D721Med (cell line): ENCODE measurements around the gene GP9.

Experiments
- DNase-seq: peaks from one replicate; pipeline ENCODE4 v3.0.0; 2011; ENCODE audit warnings: low spot score; ENCODE audit not compliant: insufficient read length
- FAIRE-seq: peaks from 2 replicates; lab custom pipeline; 2011; peaks lifted over from hg19 to GRCh38; lab: Jason Lieb, UNC
- TF ChIP-seq, protein P1 (sequence below): IDR thresholded peaks from 2 replicates; pipeline ENCODE4 v1.5.1; 2012; ENCODE audit warnings: mild to moderate bottlenecking, control low read depth; ENCODE audit not compliant: insufficient read depth; ENCODE audit errors: missing control alignments

Gene GP9

DNA sequence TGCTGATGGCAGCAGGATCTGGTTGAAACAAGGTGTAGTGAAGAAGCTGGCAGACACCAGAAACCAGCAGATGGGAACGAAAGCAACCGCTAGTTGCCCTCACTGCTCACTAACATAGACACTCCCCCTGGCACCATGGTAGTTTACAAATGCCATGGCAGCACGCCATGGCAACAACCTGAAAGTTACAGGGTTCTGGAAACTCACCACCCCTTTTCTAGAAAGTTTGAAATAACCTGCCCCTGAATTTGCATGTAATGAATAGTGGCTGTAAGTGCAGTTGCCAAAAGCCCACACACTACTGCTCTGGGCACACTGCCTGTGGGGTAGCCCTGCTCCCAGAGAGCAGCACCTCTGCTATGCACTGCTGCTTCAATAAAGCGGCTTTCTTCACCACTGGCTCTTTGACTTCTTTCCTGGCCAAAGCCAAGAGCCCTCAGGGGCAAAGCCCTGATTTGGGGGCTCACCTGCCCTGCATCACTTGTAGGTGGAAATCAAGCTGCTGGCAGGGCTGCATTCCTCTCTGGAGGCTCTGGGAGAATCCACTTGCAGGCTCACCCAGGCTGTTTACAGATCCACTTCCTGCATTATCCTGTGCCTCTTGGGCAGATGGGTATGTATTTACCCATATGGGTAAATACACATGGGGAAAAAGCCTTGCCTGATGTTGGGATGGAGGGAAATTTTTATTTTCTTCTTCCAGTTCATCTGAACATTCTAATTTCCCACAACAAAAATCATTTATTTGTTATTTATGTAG, 2.0 kb upstream of the GP9 start:
- no peak for FAIRE-seq

DNA sequence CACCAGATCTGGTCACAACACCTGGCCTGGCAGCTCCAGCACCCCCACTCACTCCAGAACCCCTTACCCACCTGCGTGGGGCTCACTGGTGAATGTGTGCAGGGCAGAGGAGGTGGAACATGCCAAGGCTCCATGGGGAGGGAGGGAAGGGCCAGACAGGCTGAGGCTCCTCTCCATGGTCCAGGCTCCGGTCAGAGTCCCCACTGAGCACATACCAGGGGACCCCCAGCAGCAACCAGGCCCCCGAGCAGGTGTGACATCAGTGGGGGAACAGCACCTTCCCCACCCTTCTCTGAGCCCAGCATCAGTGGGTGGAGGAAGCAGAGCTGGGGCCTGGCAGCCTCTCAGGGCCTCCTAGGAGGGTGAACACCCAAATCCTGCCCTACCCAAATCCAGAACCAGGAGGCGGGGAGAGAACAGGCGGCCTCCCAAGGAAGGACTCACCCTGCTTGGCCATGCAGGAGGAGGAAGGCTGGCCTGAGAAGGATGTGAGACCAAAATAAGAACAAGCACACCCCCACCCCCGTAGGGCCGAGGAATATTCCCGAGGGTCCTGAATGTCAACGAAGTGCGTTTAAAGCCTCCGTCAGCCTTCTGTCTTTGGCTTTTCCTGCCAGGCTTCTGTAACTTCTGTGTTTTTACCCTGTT, 1.1 kb upstream of the GP9 start:
- DNase-seq (no peak), FAIRE-seq (no peak)
- TF ChIP-seq, protein P1, sequence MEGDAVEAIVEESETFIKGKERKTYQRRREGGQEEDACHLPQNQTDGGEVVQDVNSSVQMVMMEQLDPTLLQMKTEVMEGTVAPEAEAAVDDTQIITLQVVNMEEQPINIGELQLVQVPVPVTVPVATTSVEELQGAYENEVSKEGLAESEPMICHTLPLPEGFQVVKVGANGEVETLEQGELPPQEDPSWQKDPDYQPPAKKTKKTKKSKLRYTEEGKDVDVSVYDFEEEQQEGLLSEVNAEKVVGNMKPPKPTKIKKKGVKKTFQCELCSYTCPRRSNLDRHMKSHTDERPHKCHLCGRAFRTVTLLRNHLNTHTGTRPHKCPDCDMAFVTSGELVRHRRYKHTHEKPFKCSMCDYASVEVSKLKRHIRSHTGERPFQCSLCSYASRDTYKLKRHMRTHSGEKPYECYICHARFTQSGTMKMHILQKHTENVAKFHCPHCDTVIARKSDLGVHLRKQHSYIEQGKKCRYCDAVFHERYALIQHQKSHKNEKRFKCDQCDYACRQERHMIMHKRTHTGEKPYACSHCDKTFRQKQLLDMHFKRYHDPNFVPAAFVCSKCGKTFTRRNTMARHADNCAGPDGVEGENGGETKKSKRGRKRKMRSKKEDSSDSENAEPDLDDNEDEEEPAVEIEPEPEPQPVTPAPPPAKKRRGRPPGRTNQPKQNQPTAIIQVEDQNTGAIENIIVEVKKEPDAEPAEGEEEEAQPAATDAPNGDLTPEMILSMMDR = no peak

More for the DNA sequence above, 2.0 kb upstream of the GP9 start:
- DNase-seq = no peak
- TF ChIP-seq, protein P1 = no peak

DNA sequence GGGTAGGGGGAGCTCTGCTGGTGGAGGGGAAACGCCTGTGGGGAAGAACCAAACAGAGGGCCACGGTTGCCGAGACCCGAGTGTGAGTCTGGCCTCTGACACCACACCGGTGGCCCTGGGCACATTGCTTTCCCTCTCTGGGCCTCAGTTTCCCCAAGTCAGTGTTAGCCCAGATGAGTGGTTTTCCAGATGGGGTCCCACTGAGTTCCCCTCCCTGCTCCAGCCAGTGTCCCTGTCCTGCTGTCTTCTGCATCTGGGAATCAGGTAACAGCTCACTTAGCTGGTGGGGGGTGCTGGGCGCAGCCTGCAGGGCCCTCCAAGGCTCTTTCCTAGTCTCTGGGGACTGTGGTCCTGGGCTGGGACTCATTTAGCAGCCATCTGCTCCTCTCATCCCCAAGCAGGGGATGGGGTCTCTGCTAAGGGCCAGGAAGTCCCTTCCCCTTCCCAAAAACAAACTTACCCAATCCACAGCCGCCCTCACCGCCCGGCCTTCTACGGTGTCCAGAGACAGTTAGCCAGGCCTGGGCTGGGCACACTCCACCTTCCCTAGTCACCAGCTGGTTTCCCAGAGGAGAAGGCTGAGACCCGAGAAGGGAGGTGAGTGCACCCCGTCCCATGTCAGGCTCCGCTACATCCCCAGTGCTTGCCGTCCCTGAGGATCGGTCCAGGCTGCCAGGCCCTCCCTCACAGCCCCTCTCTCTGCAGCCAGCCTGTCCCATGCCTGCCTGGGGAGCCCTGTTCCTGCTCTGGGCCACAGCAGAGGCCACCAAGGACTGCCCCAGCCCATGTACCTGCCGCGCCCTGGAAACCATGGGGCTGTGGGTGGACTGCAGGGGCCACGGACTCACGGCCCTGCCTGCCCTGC, 676 bp downstream of the GP9 start:
- no peak for DNase-seq
- TF ChIP-seq, protein P1 = no peak
- FAIRE-seq = no peak

DNA sequence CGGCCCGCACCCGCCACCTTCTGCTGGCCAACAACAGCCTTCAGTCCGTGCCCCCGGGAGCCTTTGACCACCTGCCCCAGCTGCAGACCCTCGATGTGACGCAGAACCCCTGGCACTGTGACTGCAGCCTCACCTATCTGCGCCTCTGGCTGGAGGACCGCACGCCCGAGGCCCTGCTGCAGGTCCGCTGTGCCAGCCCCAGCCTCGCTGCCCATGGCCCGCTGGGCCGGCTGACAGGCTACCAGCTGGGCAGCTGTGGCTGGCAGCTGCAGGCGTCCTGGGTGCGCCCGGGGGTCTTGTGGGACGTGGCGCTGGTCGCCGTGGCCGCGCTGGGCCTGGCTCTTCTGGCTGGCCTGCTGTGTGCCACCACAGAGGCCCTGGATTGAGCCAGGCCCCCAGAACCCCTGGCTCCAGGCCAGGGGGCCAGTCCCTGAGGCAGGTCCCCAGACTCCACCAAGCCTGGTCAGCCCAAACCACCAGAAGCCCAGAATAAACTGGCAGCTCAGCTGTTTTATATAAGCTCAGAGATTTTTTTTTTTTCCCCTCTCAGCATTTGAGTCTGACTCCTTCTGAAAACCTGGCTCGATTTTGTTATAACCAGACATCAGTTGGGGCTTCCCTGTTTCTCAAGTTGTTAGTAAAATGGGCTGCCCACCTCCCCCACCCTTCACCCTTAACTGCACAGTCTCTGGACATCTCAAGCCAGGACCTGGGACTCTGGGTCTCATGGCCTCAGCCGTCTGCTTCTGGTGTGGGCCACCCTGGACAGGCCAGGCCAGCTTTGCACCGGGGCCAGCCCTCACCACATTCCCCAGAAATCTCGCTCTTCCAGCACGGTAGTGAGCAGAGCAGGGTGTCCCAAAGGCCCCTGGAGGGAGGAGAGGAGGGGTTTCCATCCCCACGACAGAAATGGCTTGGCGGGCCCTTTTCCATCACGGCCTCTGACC, 1.6 kb downstream of the GP9 start:
- FAIRE-seq (no peak), DNase-seq (no peak)
- TF ChIP-seq, protein P1 = no peak

DNA sequence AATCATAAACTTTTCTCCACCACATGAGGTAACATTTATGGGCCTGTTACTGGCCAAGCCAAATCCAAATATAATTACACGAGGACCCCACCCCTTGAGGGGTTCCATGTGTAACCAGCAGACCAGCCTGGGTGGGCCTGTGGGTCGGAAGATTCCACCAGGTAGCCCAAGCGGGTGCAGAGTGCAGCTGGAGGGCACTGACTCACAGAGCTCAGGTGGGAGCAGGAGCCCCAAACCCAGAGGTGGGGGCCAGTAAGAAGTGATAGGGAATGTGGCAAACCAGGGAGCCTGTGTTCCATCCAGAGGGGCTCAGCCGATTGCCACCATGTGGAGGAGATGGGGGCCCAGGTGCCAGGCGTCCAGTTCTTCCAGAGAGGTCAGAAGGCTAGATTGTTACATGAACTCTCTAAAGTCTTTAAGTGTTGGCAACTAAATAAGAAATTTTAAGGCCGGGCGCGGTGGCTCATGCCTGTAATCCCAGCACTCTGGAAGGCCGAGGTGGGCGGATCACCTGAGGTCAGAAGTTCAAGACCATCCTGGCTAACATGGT, 2.6 kb downstream of the GP9 start:
- TF ChIP-seq, protein P1 = no peak
- FAIRE-seq = no peak

DNA sequence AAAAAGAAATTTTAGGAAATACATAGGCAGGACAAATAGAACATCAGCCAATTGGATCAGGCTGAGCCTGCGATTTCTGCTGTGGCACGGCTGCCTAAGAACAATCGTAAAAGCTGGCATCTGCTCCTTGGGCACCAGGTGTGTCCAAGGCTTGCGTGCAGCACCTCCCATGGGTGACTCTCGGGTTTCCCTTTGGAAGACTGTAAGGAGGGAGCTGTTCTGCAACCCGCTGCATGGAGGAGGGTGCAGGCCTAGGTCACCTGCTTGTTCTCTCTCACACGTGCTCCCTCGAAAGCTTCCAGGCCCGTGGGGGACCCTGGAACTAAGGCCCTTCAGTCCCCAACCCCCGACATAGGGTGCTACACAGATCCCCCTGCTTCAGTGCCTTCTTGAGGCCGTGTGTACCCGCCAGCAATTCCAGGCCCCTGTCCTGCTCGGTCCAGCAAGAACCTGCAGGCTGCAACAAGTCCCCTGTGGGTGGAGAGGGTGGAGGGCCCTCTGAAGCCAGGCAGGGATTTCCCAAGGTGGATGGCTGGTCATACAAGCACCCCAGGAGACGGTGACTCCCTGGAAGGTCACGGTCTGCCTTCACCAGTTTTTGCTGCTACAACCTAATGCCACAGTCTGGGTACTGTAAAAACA, 3.4 kb downstream of the GP9 start:
- FAIRE-seq (no peak), DNase-seq (no peak)
- TF ChIP-seq, protein P1 = no peak

More for the DNA sequence above, 2.6 kb downstream of the GP9 start:
- no peak for DNase-seq
